ENCODE results near the gene KIF26B. TPM values are rescaled to one million over a fixed set of nuclear protein-coding genes. Genes with fewer than 3 reads are reported as not detected.

Gene KIF26B
- total RNA-seq, 1 experiment from 2014 or later: 1.2 TPM

- TF ChIP-seq NR3C1 (CRISPR knock-in tag; conservative IDR thresholded peaks at IDR 0.05; ENCODE audit: low read depth) (no peak), TP53 (CRISPR knock-in tag; IDR thresholded peaks at IDR 0.05) (no peak), ESRRA (CRISPR knock-in tag; IDR thresholded peaks at IDR 0.05; ENCODE audit: borderline replicate concordance) (no peak), NFE2L1 (CRISPR knock-in tag; IDR thresholded peaks at IDR 0.05) (peak; percentile 30; the same call in 1 of the 2 replicates), ZNF416 (CRISPR knock-in tag; IDR thresholded peaks at IDR 0.05) (no peak), NR2C2 (CRISPR knock-in tag; IDR thresholded peaks at IDR 0.05) (no peak; the same call in 1 of the 2 replicates), CBFB (CRISPR knock-in tag; IDR thresholded peaks at IDR 0.05; ENCODE audit: low read depth) (no peak), IRF1 (CRISPR knock-in tag; IDR thresholded peaks at IDR 0.05) (no peak), SOX15 (CRISPR knock-in tag; IDR thresholded peaks at IDR 0.05) (no peak), FOXP4 (CRISPR knock-in tag; IDR thresholded peaks at IDR 0.05) (no peak), ZNF263 (CRISPR knock-in tag; IDR thresholded peaks at IDR 0.05; ENCODE audit: low read depth) (no peak), ATF3 (CRISPR knock-in tag; conservative IDR thresholded peaks at IDR 0.05) (no peak), FOXJ3 (CRISPR knock-in tag; IDR thresholded peaks at IDR 0.05; ENCODE audit: borderline replicate concordance) (no peak), NFATC4 (CRISPR knock-in tag; IDR thresholded peaks at IDR 0.05) (no peak), CREB1 (CRISPR knock-in tag; IDR thresholded peaks at IDR 0.05) (no peak), PRDM15 (CRISPR knock-in tag; IDR thresholded peaks at IDR 0.05) (no peak), USF1 (CRISPR knock-in tag; IDR thresholded peaks at IDR 0.05) (0 out of 2 replicates have a peak, but pooled peaks have one; percentile 22), ZNF317 (CRISPR knock-in tag; IDR thresholded peaks at IDR 0.05; ENCODE audit: borderline replicate concordance, low read depth) (no peak), EMX1 (CRISPR knock-in tag; IDR thresholded peaks at IDR 0.05) (no peak), SMAD3 (CRISPR knock-in tag; IDR thresholded peaks at IDR 0.05; ENCODE audit: borderline replicate concordance) (no peak), TCF7 (CRISPR knock-in tag; IDR thresholded peaks at IDR 0.05; ENCODE audit: low read depth) (no peak), E2F5 (CRISPR knock-in tag; IDR thresholded peaks at IDR 0.05) (no peak), NR1H2 (CRISPR knock-in tag; IDR thresholded peaks at IDR 0.05) (no peak)
- TF ChIP-seq, protein P1, sequence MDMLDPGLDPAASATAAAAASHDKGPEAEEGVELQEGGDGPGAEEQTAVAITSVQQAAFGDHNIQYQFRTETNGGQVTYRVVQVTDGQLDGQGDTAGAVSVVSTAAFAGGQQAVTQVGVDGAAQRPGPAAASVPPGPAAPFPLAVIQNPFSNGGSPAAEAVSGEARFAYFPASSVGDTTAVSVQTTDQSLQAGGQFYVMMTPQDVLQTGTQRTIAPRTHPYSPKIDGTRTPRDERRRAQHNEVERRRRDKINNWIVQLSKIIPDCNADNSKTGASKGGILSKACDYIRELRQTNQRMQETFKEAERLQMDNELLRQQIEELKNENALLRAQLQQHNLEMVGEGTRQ (CRISPR knock-in tag; IDR thresholded peaks at IDR 0.05): no peak
- TF ChIP-seq, protein P2, sequence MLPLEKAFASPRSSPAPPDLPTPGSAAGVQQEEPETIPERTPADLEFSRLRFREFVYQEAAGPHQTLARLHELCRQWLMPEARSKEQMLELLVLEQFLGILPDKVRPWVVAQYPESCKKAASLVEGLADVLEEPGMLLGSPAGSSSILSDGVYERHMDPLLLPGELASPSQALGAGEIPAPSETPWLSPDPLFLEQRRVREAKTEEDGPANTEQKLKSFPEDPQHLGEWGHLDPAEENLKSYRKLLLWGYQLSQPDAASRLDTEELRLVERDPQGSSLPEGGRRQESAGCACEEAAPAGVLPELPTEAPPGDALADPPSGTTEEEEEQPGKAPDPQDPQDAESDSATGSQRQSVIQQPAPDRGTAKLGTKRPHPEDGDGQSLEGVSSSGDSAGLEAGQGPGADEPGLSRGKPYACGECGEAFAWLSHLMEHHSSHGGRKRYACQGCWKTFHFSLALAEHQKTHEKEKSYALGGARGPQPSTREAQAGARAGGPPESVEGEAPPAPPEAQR (CRISPR knock-in tag; IDR thresholded peaks at IDR 0.05): no peak
These were observed 156.1 kb downstream of the KIF26B start (continued) for GRCh38 chr1:245310571-245311531.
